HG03139 (cell line): Measurements from ENCODE around the gene CNTN4.

Experiments
- ATAC-seq: cut with Tn5 transposase; IDR thresholded peaks from one replicate; pipeline ENCODE4 v1.9.1; 2021; ENCODE audit not compliant: unreplicated experiment

Gene CNTN4

DNA sequence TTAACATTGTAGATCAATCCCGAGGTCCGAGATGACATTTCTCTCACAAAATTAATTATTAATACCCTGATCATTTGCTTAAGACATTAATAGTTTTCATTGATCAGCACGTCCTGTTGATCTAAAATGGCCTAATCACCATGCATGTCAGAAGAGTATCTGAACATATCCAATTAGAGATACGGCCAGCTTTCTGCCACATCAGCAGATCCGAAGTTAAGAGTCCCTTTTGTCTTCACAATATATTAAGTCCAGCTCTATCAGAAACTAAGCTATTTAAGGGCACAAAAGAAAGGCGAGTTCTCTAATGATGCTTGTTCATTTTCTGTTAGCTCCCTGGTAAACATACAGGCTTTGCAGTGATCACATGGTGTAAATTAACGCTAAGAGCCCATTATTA lies 470.3 kb downstream of the CNTN4 start:
- ATAC-seq, result no peak

DNA sequence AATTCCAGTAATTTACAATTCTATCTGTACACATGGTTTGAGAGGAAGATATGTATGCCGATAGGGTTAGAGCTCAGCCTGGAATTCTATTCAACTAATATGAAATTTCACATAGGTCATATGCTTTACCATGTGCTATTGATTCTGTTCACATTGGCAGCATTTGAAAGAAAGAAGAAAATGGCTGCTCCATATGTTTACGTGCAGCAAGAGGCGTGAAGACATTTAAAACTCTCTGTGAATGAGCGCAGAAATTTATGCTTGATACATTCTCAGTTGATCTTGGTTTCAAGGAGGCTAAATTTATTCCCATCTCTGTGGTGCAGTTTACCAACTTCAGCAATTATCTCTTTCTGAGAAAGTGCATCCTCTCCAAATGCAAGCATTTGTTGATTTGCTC lies 478.9 kb downstream of the CNTN4 start:
- ATAC-seq, result no peak

- ATAC-seq, result no peak
These were observed 479.9 kb downstream of the CNTN4 start for GRCh38 chr3:2578560-2578959.

DNA sequence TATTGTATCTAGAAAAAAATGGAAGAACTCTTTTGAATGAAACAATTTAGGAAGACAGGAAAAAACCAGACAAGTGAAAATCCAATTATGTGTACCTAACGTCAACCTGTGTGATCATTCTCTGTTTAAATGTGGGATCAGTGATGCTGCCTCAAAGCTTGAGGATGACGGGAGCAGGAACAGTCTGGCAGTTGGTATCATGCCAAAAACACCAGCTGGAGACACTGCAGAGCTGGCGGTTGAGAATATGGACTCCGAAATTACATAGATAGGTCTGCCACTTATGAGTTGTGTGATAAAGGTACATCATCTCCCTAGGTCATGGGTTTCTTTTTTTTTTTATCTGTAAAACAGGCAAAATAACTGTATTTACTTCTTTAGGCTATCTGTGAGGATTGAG lies 480.5 kb downstream of the CNTN4 start:
- ATAC-seq, result no peak

DNA sequence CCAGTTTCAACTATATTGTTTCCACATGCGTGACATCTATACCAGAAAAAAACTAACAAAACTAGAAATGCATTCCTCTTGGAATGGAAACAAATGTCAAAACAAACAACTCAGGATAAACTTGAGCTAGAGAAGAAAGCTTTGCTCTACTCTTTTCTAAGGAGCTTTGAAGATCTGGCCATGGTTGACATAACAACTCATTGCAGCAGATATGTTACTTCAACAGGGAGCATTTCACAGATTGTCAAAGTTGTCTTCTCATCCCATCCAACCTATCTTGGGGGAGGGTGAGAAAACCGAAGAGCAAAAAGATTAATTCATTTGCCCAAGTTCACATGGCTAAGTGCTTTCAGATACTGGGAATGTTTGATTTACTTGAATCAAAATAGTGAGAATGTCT lies 484.4 kb downstream of the CNTN4 start:
- ATAC-seq, result no peak

DNA sequence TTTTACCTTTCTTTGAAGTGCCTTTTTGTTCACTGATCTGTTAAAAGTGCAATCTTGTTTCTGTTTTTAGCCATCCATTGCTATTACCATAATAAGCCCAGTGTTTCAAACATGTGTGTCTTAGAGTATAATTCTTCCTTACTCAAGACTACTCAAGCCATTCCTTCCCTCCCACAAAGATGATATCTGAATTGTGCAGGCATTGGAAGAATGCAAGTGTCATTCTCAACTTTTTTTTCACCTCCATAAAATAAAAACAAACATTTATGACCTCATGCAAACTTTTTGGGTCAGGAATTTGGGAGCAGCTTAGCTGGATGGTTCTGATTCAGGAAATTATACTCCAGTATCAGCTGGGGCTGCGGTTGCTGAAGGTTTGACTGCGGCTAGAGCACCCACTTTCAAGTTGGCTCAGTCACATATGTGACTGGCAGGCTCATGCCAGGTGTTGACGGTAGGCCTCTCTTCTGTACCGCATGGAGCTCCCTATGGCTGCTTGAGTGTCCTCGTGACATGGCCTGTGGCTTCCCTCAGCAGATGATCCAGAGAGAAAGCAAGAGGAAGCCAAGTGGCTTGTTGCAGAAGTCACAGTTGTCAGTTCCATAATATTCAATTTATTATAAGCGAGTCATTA lies 490.8 kb downstream of the CNTN4 start:
- ATAC-seq, result no peak

GRCh38 chr3:2595486-2595885 lies 496.8 kb downstream of the CNTN4 start:
- ATAC-seq, result no peak

DNA sequence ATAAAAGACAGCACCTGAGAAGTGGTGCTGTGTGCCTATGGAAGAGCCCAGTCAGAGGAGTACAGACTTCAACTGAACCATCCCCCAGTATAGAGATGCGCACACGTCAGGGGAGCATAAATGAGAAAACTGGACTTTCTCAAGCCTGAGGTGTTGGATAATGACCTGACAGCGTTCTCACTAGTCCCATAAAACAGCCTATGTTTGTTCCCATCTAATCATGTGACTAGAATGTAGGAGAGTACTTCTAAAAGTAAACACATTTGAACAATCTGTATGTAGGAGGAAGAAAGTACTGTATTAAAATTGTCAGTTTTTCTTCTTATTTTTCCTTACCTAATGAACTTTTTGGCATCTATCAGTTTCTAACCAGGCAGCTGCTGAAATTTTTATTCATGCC lies 498.9 kb downstream of the CNTN4 start:
- no peak for ATAC-seq

GRCh38 chr3:2599471-2599870 lies 500.8 kb downstream of the CNTN4 start:
- ATAC-seq, result no peak

- ATAC-seq, result no peak
These were observed 505.1 kb downstream of the CNTN4 start for GRCh38 chr3:2603692-2604289.

- no peak for ATAC-seq
These were observed 515.9 kb downstream of the CNTN4 start for GRCh38 chr3:2614578-2614977.

GRCh38 chr3:2615080-2615479 lies 516.4 kb downstream of the CNTN4 start:
- no peak for ATAC-seq

DNA sequence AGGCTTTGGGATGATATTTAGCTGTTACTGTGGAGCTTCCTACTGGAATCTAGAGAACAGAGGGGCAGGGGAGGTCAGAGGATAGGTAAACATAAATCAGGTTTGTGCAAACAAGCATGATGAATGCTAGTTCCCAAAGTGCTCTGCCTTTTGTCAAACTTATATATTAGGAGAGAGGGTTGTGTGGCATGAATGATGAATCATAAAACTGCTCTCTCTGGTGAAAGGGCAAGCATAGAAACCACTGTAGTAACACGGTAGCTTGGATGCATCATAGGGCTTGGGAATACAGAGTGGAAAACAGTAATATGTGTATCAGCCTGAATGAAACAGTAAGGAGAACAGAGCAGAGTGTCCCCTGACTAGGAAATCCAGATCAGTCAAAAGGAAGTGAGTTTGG lies 524.8 kb downstream of the CNTN4 start:
- no peak for ATAC-seq

- no peak for ATAC-seq
These were observed 529.5 kb downstream of the CNTN4 start for GRCh38 chr3:2628117-2628516.

GRCh38 chr3:2635511-2635910 lies 536.8 kb downstream of the CNTN4 start:
- ATAC-seq, result no peak

GRCh38 chr3:2643606-2644005 lies 544.9 kb downstream of the CNTN4 start:
- no peak for ATAC-seq

DNA sequence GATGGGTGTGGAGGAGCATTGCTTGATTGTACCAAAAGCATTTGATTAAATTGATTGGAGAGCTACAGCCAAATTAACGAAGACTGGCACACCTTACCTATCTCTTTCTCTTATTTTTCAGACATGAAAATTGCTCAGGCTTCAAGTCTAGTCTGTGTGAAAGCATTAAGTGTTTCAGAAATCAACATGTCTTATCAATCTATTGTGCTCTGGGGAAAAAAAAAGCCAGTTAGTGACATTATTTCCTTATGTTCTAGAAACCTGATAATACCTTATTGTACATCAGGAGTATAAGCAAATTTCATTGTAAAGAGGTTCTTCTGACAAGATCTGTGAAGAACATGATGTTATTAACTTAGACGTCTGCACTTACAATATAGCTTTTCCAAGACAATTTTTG lies 546.3 kb downstream of the CNTN4 start:
- no peak for ATAC-seq

DNA sequence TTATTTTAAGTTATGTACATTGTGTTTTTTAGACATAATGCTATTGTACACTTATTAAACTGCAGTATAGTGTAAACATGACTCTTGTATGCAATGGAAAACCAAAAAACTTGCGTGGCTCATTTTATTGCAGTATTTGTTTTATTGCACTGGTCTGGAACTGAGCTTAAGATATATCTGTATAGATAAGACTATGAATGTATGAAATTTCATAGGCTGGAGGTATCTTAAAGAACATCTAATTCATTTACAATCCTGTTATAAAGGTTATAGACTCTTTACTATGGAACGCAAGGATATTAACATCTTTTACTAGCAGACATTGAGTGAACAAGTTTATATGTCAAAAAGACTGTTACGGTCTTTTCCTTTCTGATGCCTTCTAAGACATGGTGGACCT lies 552.1 kb downstream of the CNTN4 start:
- no peak for ATAC-seq

DNA sequence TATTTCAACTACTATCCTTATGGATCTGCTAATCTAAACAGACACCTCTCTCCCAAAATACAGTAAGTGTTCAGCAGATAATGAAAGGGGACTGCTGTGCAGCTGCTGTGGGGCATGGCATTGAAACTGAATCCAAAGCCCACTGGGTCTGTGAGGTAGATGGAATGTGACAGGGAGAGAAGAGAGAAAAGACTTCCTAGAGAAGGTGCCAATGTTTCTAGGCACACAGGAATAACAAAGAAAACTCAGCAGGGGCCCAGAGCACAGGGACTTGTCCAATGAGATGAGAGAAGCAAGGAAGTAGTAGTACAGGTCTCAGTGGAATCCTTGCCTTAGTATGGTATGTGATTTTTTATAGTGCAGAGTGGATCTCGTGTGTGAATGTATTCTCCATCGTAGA lies 553.7 kb downstream of the CNTN4 start:
- no peak for ATAC-seq

GRCh38 chr3:2653706-2654105 lies 555.0 kb downstream of the CNTN4 start:
- no peak for ATAC-seq

- no peak for ATAC-seq
These were observed 556.6 kb downstream of the CNTN4 start for GRCh38 chr3:2655229-2655701.

GRCh38 chr3:2656806-2657777 lies 558.4 kb downstream of the CNTN4 start:
- no peak for ATAC-seq
